GM12801 (cell line): Measurements from ENCODE around the gene DBT.

Experiments
- CTCF ChIP-seq: IDR thresholded peaks from one replicate; pipeline ENCODE4 v1.5.1; 2011; ENCODE audit warnings: control low read depth; ENCODE audit not compliant: insufficient read length; ENCODE audit errors: extremely low read depth

DBT gene

GRCh38 chr1:100249537-100250257, at the start of gene DBT:
TSS of gene DBT (minus strand) at chr1:100249834. CDS start at chr1:100249820, 14 bp downstream.
- no peak for TF ChIP-seq CTCF

GRCh38 chr1:100298512-100298911, 48.9 kb upstream of the DBT start:
- TF ChIP-seq CTCF: no peak

- no peak for TF ChIP-seq CTCF
These were observed 46.5 kb upstream of the DBT start for GRCh38 chr1:100296140-100296539.

GRCh38 chr1:100292711-100293110, 43.1 kb upstream of the DBT start:
- TF ChIP-seq CTCF: no peak

- TF ChIP-seq CTCF: no peak
These were observed 40.7 kb upstream of the DBT start for GRCh38 chr1:100290291-100290690.

- TF ChIP-seq CTCF: no peak
These were observed 37.5 kb upstream of the DBT start for GRCh38 chr1:100287162-100287561.

- no peak for TF ChIP-seq CTCF
These were observed 35.0 kb upstream of the DBT start for GRCh38 chr1:100284591-100284990.
